ENCODE results near the gene SLC47A1.

GRCh38 chr17:19549746-19550623 is 16.3 kb downstream of the SLC47A1 start:
- TF ChIP-seq POLR2A (IDR thresholded peaks at IDR 0.05; ENCODE audit: low read depth, low read length) (no peak), POLR2AphosphoS5 (IDR thresholded peaks at IDR 0.05; ENCODE audit: low read depth, low read length) (no peak)
